MCF 10A (cell line): ENCODE results near the gene KIF26A. TPM values are rescaled to one million over a fixed set of nuclear protein-coding genes. Genes with fewer than 3 reads are reported as not detected.

ENCODE experiments used
- BruUV-seq: library from RNA; stranded (reverse); fragments of 400-500 nt; replicated peaks from 2 replicates; lab custom pipeline; 2021; lab: Mats Ljungman, UMichigan
- CTCF ChIA-PET: fragments of 300-600 bp; sonication (Branson Sonifier 250); formaldehyde crosslinking; extraction: SDS; loops from one replicate; lab custom pipeline; 2021; ENCODE audit warnings: antibody characterized with exemption, inconsistent platforms; lab: Yijun Ruan, JAX
- POLR2A ChIA-PET: fragments of 300-600, 350-650 bp; sonication (Branson Sonifier 250); formaldehyde crosslinking; extraction: SDS; loops from one replicate; lab custom pipeline; 2020; ENCODE audit warnings: antibody characterized with exemption, inconsistent platforms; lab: Yijun Ruan, JAX
- DNase-seq: peaks from one replicate; pipeline ENCODE4 v3.0.0-alpha.2; 2018; ENCODE audit not compliant: unreplicated experiment
- H3K27ac Mint-ChIP-seq: one replicate; pipeline ENCODE4 v1.8.0; 2022; ENCODE audit warnings: mild to moderate bottlenecking, low read depth, mixed read lengths; ENCODE audit not compliant: unreplicated experiment
- H3K27me3 Mint-ChIP-seq: one replicate; pipeline ENCODE4 v1.8.0; 2022; ENCODE audit warnings: mixed read lengths; ENCODE audit not compliant: insufficient read depth, unreplicated experiment
- H3K36me3 Mint-ChIP-seq: one replicate; pipeline ENCODE4 v1.8.0; 2022; ENCODE audit warnings: mild to moderate bottlenecking, moderate library complexity, mixed read lengths; ENCODE audit not compliant: insufficient read depth, unreplicated experiment
- H3K4me1 Mint-ChIP-seq: one replicate; pipeline ENCODE4 v1.8.0; 2022; ENCODE audit warnings: mixed read lengths; ENCODE audit not compliant: insufficient read depth, unreplicated experiment
- H3K4me3 Mint-ChIP-seq: one replicate; pipeline ENCODE4 v1.8.0; 2022; ENCODE audit warnings: mild to moderate bottlenecking, moderate library complexity, mixed read lengths; ENCODE audit not compliant: unreplicated experiment
- H3K9me3 Mint-ChIP-seq: one replicate; pipeline ENCODE4 v1.8.0; 2022; ENCODE audit warnings: mixed read lengths; ENCODE audit not compliant: unreplicated experiment
- intact Hi-C: fragments of 100-400 bp; cut with micrococcal nuclease; formaldehyde crosslinking; loops from 2 replicates; pipeline ENCODE4 v1.14.1; 2022
- total RNA-seq: library from RNA; stranded (reverse); gene quantifications from 2 replicates; pipeline ENCODE4 v1.2.3, GENCODE V29; 2022
- TF ChIP-seq, protein P1 (sequence below): fragments of 200-600 bp; IDR thresholded peaks from one replicate; pipeline ENCODE4 v1.8.0; 2022; ENCODE audit warnings: antibody characterized with exemption, mild to moderate bottlenecking; ENCODE audit not compliant: unreplicated experiment

KIF26A gene
- total RNA-seq, 1 experiment from 2014 or later: 0.26 TPM

DNA sequence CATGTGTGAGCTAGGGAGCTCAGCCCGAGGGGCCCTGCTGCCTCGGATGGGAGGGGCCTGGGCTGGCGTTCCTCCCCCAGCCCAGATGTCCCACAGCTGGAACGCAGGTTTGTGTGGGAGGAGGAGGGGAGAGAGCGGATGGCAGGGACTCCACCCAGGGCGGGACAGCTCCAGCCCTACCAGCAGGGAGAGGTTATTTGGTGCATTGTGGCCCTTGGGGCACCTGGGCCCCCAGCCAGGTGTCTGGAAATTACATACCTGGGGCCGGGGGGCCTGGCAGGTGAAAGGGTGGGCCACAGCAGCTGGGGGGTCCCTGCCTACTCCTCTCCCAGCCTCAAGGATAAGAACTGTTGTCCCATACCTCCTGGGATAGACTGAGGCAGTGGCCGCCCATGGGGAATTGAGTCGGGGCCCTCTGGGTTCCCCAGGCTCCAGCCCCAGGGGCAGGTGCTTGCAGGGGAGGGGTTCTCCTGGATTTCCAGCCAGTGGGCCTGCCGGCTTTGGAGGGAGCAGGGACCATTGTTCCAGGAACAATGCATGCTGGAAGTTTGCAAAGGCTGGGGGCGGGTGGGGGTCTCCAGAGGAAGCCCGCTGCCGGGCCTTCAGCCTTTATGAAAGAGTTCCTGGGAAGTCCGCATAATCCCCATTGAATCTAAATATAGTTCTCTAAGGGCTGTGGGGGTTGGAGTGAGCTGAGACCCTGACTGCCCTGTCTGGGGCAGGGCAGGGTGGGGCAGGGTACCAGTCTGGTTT is 1.2 kb downstream of the KIF26A start:
- BruUV-seq: no TSS peak
- no peak overlapping the region for H3K4me3 Mint-ChIP-seq
- ChIA-PET POLR2A (no interaction called here), CTCF (interaction anchor here (0.6 to 2.6 kb wide), 8 partner anchors 9 to 816 kb away, joined by 3 to 24 read pairs (median 4); no protein-coding TSS in a partner anchor)
- no peaks in the 10 kb centered on the region for H3K36me3 Mint-ChIP-seq
- TF ChIP-seq, protein P1, sequence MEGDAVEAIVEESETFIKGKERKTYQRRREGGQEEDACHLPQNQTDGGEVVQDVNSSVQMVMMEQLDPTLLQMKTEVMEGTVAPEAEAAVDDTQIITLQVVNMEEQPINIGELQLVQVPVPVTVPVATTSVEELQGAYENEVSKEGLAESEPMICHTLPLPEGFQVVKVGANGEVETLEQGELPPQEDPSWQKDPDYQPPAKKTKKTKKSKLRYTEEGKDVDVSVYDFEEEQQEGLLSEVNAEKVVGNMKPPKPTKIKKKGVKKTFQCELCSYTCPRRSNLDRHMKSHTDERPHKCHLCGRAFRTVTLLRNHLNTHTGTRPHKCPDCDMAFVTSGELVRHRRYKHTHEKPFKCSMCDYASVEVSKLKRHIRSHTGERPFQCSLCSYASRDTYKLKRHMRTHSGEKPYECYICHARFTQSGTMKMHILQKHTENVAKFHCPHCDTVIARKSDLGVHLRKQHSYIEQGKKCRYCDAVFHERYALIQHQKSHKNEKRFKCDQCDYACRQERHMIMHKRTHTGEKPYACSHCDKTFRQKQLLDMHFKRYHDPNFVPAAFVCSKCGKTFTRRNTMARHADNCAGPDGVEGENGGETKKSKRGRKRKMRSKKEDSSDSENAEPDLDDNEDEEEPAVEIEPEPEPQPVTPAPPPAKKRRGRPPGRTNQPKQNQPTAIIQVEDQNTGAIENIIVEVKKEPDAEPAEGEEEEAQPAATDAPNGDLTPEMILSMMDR: no peak
- no peaks in the 10 kb centered on the region for H3K4me1 Mint-ChIP-seq
- DNase-seq: no peak
- intact Hi-C loops: no loop called here
- peaks cover 48% of the 10 kb centered on the region for H3K27me3 Mint-ChIP-seq
- H3K9me3 Mint-ChIP-seq: no peaks in the 10 kb centered on the region
- no peak overlapping the region for H3K27ac Mint-ChIP-seq

DNA sequence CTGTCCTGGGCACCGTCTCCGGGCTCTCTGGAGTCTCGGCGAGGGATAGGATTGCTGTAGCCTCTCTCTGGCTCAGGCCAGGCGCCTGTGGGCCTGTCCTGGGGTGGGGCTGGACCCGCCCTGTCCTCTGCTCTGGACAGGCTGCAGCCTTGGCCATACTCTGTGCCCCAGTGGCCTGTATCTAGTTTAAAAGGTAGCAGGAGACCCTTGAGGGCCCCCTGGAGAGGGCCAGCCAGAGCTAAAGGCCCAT is 1.8 kb downstream of the KIF26A start:
- H3K4me1 Mint-ChIP-seq: no peaks in the 10 kb centered on the region
- H3K9me3 Mint-ChIP-seq: no peaks in the 10 kb centered on the region
- POLR2A ChIA-PET: no interaction called here
- CTCF ChIA-PET: interaction anchor here (0.6 to 2.6 kb wide), 6 partner anchors 10 to 508 kb away, joined by 4 to 24 read pairs (median 4); no protein-coding TSS in a partner anchor
- DNase-seq: no peak
- no peak overlapping the region for H3K4me3 Mint-ChIP-seq
- H3K36me3 Mint-ChIP-seq: no peaks in the 10 kb centered on the region
- intact Hi-C loops: no loop called here
- H3K27ac Mint-ChIP-seq: no peak overlapping the region
- TF ChIP-seq, protein P1: no peak
- BruUV-seq: no TSS peak
- H3K27me3 Mint-ChIP-seq: peaks cover 48% of the 10 kb centered on the region

DNA sequence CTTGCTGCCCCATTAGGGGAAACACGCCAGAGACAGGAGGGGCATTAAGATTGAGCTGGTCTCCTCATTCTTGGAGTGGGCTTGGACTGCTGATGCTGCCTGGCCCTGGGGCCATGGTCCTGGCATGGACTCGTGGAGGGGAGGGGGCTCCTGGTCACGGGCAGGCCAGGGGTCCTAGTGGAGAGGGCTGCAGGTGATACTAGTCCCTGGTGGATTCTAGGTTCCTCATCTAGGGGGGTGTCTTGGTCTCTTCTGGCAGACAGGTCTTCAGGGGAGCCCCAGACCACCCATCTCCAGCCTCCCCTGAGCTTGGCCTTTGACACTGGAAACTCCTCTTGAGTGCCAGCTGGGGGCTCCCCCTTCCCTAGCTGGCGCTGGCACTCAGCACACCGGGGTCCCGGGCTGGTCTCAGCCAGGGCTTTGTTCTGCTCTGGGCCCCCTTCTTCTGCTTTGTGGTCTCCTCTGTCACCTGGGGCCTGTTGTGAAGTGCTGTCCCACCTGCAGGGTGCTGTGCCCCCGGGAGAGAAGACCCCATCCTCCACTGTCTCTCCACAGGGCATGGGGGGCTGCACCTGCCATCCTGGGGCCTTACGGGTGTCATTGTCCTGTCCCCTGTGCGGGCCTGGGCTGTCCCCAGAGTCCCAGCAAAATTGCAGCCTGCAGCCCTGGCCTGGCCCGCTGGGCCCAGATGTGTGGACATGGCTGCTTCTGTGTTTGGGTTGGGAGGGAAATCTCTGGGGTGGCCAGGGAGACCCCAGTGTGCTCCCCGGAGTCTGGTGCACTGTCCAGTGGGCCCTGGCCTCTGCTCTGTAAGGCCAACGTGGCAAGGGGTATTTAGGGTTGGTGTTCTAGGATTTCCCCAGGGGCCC is 2.3 kb downstream of the KIF26A start:
- CTCF ChIA-PET: interaction anchor here (0.6 to 2.6 kb wide), 7 partner anchors 10 to 507 kb away, joined by 3 to 24 read pairs (median 4); no protein-coding TSS in a partner anchor
- no peaks in the 10 kb centered on the region for H3K9me3 Mint-ChIP-seq
- POLR2A ChIA-PET: no interaction called here
- DNase-seq: no peak
- H3K4me3 Mint-ChIP-seq: no peak overlapping the region
- intact Hi-C loops: no loop called here
- BruUV-seq: no TSS peak
- no peaks in the 10 kb centered on the region for H3K4me1 Mint-ChIP-seq
- TF ChIP-seq, protein P1: no peak
- H3K36me3 Mint-ChIP-seq: no peaks in the 10 kb centered on the region
- H3K27ac Mint-ChIP-seq: no peak overlapping the region
- peaks cover 48% of the 10 kb centered on the region for H3K27me3 Mint-ChIP-seq

DNA sequence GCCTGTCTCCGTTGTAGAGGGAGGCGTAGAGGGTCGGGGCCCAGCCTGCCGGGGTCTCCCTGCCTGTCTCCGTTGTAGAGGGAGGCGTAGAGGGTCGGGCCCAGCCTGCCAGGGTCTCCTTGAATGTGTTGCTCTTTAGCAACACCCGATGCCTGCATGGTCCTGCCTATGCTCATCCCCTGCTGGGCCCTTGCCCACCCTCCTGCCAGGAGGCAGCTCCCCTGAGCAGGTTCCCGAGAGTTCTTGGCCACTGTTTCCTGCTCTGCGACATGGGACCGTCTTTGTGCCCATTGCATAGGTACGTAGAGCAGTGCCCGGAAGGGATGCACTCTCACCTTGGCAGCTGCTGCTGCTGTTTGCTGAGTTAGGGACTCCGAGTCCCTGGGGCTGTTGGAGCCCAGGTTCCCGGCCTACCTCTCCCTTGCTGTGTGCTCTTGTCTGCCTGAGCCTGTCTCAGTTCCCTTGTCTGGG is 3.3 kb downstream of the KIF26A start:
- CTCF ChIA-PET: interaction anchor here (0.6 kb wide), 1 partner anchor 230 kb away, joined by 3 read pairs; no protein-coding TSS in a partner anchor
- no peak for DNase-seq
- peaks cover 49% of the 10 kb centered on the region for H3K27me3 Mint-ChIP-seq
- H3K27ac Mint-ChIP-seq: no peak overlapping the region
- intact Hi-C loops: no loop called here
- TF ChIP-seq, protein P1: no peak
- no peaks in the 10 kb centered on the region for H3K9me3 Mint-ChIP-seq
- no peaks in the 10 kb centered on the region for H3K36me3 Mint-ChIP-seq
- H3K4me3 Mint-ChIP-seq: no peak overlapping the region
- no TSS peak for BruUV-seq
- POLR2A ChIA-PET: no interaction called here
- H3K4me1 Mint-ChIP-seq: no peaks in the 10 kb centered on the region
